ENCODE data around the gene CR1L.
"Not testable (repeated sequence)": the region's sequence is repeated elsewhere in the genome, so short reads cannot be mapped to it uniquely, and the experiment has no call there.

Gene CR1L

GRCh38 chr1:207747627-207748492, 102.9 kb downstream of the CR1L start:
- no peak for DNase-seq

GRCh38 chr1:207748737-207749528, 104.0 kb downstream of the CR1L start:
- no peak for DNase-seq

- no peak for DNase-seq
Observed at GRCh38 chr1:207750631-207751305, 105.8 kb downstream of the CR1L start.

- not testable (repeated sequence) for DNase-seq
Observed at GRCh38 chr1:207751463-207751789, 106.5 kb downstream of the CR1L start.

GRCh38 chr1:207751790-207752455, 107.0 kb downstream of the CR1L start, which contains the start of gene CD46:
CD46 (plus strand) TSS chr1:207752054; CDS start chr1:207752213, 159 bp downstream.
- peak; percentile 95 for DNase-seq

- DNase-seq, result peak; percentile 6
Observed at GRCh38 chr1:207752456-207752998, 107.6 kb downstream of the CR1L start.

GRCh38 chr1:207753611-207754010, 108.7 kb downstream of the CR1L start:
- no peak for DNase-seq

GRCh38 chr1:207754011-207754410, 109.1 kb downstream of the CR1L start:
- no peak for DNase-seq

GRCh38 chr1:207754974-207755700, 110.2 kb downstream of the CR1L start:
- no peak for DNase-seq

- DNase-seq, result no peak
Observed at GRCh38 chr1:207755846-207756693, 111.1 kb downstream of the CR1L start.

- DNase-seq, result no peak
Observed at GRCh38 chr1:207762622-207763021, 117.7 kb downstream of the CR1L start.

GRCh38 chr1:207763091-207763490, 118.2 kb downstream of the CR1L start:
- DNase-seq, result no peak

GRCh38 chr1:207763972-207764371, 119.0 kb downstream of the CR1L start:
- DNase-seq, result no peak

GRCh38 chr1:207766569-207766968, 121.6 kb downstream of the CR1L start:
- no peak for DNase-seq

- DNase-seq, result not testable (repeated sequence)
Observed at GRCh38 chr1:207770514-207770913, 125.6 kb downstream of the CR1L start.
